ENCODE data around the gene TIMM22. TPM values are rescaled to one million over a fixed set of nuclear protein-coding genes. Genes with fewer than 3 reads are reported as not detected.
"Not testable (repeated sequence)": the region's sequence is repeated elsewhere in the genome, so short reads cannot be mapped to it uniquely, and the experiment has no call there.

Gene TIMM22
- polyA plus RNA-seq, 3 donors = 14.9 TPM

DNA sequence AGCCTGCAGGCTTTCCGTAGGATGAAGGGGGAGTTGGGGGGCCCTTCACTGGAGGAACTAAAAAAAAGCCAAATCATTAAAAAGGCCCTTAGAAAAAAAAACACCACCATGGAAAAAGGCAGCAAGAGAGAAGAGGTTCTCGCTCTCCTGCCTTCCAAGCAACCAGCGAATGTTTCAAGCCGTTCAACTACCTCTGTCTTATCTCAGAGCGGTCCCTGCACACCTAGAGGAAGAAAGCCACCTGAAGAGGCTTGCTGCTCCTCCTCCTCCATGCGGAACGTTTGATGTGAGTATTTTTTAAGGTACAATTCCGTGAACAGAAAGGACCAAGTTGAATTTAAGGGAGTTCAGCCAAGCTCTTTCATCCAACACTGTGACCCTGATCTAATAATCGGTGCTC lies 26.6 kb upstream of the TIMM22 start:
- no peak for DNase-seq (ENCODE audit: low read depth in 3 of 3, low spot score in 2 of 3)

DNA sequence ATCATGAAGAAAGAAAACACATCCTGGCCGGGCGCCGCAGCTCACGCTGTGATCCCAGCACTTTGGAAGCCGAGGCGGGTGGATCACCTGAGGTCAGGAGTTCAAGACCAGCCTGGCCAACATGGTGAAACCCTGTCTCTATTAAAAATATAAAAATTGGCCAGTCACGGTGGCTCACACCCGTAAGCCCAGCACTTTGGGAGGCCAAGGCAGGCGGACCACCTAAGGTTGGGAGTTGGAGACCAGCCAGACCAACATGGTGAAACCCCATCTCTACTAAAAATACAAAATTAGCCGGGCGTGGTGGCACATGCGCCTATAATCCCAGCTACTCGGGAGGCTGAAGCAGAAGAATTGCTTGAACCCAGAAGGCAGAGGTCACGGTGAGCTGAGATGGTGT lies 25.1 kb upstream of the TIMM22 start:
- not testable (repeated sequence) for DNase-seq (ENCODE audit: low read depth in 3 of 3, low spot score in 2 of 3)

DNA sequence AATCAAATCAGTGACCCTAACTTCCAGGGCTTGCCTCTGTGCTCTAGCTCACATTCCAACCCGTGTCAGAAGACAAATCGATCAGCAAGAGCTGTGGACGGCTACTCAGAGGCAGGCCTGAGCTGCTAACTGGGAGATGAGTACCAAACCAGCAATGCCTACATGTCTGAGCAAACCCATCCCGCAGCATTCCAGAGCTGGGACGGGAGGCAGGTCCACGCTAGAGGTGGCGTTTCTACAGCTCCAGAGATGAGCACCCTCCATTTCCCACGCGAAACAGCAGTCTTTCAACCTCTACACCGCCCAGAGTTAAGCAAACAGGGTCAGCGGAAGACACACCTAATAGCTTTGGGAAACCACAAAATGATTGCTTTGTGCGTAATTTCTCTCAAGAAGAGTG lies 23.9 kb upstream of the TIMM22 start:
- no peak for DNase-seq (ENCODE audit: low read depth in 3 of 3, low spot score in 2 of 3)

DNA sequence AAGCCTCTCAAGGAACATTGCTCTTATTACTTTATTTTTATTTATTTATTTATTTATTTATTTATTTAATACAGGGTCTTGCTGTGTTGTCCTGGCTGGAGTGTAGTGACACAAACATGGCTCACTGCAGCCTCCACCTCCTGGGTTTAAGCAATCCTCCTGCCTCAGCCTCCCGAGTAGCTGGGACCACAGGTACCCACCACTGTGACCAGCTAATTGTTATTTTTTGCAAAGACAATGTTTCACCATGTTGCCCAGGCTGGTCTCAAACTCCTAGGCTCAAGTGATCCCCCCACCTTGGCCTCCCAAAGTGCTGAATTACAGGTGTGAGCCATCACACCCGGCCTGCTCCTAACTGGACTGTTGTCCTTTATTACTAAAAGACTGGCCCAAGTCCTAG lies 22.2 kb upstream of the TIMM22 start:
- not testable (repeated sequence) for DNase-seq (ENCODE audit: low read depth in 3 of 3, low spot score in 2 of 3)

DNA sequence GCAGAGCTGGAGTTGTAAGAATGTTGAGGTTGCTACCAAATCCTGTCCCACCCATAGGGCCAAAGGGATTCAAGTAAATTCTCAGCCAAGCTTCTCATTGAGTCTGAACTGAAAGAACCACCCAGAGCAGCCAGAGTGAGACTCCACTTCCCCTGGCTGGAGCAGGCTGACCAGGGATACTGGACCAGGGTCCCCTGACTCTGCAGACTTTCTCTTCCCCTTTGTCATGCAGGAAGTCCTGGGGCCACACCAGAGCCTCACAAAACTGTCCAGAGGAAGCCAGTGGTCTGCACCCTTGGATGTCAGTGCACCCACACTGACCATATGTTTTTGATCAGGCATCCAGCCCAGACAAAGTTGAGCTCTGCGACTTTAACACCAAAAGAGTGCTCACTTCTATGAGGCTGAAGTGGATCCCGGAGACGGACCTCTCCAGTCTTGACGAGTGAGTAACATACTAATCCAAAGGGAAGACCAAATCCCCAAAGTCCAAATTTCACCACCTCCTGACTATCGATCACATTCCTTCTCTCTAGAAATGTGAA lies 21.5 kb upstream of the TIMM22 start:
- no peak for DNase-seq (ENCODE audit: low read depth in 3 of 3, low spot score in 2 of 3)

DNA sequence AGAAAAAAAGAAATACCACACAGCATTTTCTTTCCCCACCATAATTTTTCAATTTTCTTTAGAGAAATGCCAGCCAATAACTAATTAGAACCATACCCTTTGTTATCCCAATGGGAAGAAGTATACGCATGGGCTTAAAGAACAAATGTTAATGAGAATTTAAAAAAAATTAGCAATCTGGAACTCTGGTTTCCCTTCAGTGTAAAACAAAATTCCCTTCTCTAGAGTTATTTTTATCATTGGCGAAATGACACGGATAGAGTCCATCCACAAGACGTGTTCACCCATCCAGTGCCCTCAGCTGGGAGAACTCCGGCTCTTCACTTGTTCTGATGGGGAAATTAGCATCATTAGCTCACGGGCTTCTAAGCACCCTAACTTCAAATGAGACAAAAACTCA lies 20.6 kb upstream of the TIMM22 start:
- no peak for DNase-seq (ENCODE audit: low read depth in 3 of 3, low spot score in 2 of 3)

DNA sequence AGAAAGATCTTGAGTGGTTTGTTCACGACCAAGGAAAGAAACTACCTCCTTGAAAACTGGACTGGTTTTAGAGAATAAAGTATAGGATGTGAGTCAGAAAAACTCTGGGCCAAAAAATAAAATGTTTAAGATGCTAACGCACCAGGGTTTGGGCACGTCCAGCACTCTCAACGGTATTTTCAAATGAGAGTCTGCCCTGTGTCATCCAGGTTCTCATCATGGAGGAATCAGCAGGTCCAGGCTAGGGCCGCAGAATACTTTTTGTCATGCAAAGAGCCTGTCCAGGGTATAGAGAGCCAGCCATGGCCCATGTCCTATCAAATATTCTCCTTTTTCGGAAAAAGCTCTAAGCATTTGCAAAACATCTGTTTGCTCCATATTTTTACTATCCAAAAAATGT lies 19.8 kb upstream of the TIMM22 start:
- DNase-seq (ENCODE audit: low read depth in 3 of 3, low spot score in 2 of 3) = no peak

DNA sequence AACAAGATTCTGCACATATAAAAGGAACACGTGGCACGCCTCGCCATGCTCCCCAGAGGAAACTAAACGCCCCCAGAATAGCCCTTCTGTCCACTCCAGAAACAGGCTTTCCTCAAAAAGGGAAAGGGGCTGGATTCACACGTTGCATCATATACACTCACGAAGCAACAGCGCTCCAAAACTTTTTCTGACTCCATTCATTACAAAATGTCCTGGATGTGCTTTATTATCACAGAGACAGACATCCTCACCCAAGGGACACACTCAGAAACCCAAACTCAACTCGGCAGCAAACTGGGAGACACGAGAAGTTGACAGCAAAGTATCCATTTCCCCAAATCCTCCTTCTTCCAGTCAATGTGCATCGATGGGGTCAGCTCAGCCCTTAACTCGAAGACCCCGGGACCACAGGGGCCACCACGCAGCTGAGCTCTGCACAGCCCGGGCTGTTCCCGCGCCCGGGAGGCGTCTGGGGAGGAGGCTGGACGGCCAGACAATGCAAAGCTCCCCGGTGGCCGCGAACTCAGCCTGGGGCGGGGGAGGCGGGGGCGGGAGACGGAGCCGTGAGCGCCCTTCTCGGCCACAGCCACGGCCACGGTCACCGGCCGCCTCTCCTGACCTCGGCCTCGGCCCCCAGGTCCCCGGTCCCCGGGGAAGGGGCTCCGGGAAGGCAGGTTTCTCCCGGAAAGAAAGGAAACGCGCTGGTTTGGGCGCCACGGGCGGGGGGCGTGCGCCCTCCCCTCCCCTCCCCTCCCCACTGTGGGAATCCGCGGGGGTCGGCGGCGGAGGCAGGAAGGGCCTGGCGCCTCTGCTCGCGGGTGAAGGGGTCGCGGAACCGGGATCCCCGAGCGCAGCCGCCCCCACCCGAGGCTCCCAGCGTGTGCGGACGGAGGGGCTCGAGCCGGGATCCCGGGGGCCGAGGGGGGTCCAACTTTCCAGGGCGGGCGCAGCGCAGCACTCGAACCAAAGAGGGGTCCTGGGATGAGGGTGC lies 18.5 kb upstream of the TIMM22 start:
- DNase-seq (ENCODE audit: low read depth in 3 of 3, low spot score in 2 of 3) = no peak

DNA sequence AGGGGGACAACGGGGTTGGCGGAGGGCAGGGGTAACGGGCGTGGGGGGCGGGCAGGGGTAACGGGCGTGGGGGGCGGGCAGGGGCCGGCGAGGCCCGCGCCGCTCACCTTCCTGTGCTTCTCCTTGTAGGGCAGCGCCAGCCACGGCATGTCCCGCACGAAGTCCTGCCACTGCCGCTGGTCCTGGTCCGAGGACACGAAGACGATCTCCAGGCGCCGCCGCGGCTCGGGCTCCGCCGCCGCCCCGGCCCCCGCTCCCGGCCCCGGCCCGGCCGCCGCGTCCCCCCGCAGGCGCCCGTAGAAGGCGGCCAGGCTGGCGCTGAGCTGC lies 17.8 kb upstream of the TIMM22 start:
- DNase-seq (ENCODE audit: low read depth in 3 of 3, low spot score in 2 of 3) = no peak

DNA sequence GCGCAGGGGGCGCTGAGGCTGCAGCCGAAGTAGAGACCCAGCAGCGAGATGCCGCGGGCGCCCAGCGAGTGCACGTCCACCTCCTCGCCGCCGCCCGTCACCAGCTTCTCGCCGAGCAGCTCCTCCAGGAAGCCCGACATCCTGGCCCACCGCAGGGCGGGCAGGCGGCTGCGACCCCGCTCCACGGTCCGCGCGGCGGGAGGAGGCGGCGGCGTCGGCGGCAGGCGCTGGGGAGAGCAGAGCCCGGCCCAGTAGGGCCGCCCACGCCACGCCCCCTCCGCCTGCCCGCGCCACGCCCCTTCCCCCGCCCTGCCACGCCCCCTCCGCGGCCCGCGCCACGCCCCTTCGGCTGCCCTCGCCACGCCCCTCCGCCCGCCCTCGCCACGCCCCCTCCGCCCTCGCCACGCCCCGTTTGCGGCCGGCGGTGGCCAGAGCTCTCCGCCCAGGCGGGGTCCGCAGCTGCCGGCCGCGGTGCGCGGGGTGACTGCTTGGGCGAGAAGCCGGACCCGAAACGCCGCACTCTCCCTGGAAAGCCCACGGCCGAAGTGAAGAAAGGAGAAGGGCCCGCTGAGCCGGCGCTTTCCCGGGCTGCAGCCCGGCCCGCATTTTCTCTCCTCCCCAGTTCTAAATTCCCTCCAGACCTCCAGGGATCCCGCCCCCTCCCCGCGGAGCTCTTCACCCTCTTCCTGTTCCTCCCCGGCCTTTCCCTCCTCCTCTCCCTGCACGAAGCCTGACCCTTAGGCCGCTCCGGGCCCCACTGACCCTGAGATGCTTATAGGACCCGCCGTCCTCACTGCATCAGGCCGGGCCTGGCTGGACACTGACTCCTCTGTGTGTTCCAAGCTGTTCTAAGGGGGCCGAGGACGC lies 17.2 kb upstream of the TIMM22 start, which contains the start of gene NXN:
TSS of gene NXN (minus strand) at position 238 of the 867 bp plus-strand sequence.
- DNase-seq (ENCODE audit: low read depth in 3 of 3, low spot score in 2 of 3) = no peak

DNA sequence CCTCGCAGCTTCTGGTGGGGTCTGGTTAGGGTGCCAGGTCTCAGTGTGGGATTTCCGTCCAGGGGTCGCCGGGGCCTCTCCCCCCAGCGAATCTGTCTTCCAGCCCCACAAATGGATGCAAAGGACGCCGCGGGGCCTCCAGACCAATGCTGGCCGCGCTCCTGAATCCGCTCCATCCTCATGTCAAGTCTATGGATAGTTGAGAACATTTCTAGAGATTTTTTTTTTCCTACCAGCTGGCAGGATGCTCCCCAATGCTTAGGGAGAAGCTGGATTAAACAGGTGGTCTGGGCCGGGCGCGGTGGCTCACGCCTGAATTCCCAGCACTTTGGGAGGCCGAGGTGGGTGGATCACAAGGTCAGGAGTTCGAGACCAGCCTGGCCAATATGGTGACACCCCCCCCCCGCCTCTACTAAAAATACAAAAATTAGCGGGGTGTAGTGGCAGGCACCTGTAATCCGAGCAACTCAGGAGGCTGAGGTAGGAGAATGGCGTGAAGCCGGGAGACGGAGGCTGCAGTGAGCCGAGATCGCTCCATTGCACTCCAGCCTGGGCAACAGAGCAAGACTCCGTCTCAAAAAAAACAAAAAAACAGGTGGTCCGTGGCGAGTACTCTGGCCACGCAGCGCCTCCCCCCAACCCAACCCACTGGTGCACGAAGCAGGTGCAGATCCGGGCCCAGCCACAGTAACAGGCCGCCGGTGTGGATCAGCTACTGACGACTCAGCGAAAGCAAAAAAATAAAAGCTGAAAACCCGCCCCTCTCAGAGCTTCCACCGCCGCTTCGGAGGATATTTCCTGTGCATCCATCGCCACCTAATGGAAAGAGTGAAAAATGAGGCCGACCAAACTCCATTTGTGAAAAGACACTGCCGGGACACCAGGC lies 16.3 kb upstream of the TIMM22 start:
- DNase-seq (ENCODE audit: low read depth in 3 of 3, low spot score in 2 of 3) = peak in 2 of 3 donors; percentile 79 to 82

DNA sequence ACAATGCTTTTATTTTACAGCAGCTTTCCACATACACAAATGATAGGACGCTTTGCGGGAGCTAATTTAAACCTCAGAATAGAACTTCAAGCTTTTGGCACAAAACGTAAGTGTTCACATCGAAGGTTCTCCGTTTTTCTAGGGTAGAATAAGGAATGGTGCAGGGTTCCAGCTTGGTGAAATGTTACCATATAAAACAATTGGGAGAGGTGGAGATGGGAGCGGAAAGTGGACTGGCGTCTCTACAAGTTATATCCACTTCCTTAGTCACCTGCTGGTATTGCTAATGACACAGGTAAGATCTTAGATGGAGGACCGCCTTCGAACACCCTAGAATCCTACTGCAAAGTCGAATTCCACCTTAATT lies 15.7 kb upstream of the TIMM22 start:
- no peak for DNase-seq (ENCODE audit: low read depth in 3 of 3, low spot score in 2 of 3)

DNA sequence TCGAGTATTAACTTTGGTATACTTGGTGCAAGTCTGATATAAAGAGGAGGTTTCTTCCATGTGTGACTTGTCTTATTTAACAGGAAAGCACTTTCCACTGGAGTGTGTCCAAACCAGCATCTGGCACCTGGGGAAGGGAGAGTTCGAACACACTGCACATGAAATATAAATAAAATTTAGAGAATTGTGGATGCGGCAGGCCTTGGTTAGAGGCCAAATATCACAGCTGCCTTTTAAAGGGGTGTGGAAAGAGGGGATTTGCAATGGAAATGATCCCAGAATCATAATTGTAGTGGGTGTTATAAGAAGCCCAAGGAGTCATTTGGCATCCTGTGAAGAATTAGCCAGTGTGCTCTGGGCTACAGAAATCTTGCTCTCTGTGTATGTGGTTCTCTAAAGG lies 13.0 kb upstream of the TIMM22 start:
- no peak for DNase-seq (ENCODE audit: low read depth in 3 of 3, low spot score in 2 of 3)

DNA sequence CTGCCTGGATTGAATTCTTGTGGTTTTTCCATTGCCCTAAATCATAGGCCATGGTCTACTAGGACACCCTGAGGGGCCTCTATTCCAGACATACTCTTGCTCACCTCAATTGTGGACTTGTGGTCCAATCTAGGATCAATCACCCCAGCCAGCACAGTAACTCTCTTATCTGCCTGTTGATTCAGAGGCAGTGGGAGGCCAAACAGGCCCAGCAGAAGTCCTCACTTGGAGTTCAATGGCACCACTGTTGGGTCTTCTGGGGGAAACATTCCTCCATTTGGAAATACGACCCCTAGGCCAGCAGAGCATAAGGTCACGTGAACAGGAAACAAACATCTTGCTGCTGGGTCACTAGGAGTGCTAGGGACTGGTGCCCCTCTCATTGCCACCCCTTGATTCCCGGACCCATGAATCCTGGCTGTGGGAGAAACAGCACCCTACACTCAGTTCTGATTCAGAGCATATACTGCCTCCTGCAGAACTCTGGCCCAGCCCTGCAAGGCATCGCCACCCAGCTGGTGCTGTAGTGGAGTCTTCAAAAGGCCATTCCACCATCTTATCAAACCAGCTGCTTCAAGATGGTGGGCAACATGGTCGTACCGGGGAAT lies 10.5 kb upstream of the TIMM22 start:
- no peak for DNase-seq (ENCODE audit: low read depth in 3 of 3, low spot score in 2 of 3)

DNA sequence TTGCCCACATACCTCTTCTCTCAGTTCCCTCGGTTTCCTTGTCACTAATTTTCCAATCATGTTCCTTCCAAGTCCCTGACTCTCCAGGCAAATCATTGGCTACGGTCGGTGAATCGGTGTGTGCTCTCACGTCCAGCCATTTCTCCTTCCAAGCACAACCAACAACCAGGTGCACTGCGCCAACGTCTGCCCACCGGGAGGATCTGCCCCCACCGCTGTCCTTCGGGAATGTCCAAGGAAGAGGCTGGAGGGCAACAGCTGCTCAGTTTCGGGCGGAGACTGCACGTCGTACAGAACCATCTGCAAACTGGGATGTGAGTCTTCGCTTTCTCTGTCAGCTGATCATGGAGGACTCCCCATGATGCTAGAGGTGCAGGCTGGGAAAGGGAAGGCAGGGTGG lies 9.0 kb upstream of the TIMM22 start:
- no peak for DNase-seq (ENCODE audit: low read depth in 3 of 3, low spot score in 2 of 3)

DNA sequence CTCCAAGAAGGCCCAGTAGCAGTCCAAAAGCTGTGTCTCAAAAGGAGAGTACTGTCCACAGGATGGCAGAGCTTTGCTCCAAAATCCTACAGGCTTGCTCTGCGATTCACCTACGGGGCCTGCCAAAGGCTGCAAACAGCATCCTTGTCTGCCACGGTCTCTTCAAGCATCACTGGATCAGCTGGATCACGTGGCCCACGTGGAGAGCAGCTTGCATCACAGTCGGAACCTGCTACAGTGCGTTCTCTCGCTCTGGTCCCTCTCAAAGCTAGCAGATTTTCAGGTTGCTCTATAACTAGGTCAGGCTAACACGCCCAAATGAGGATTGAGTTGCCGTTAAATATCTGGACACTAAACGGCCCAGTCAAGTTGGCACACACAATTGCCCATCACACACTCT lies 8.4 kb upstream of the TIMM22 start:
- DNase-seq (ENCODE audit: low read depth in 3 of 3, low spot score in 2 of 3) = no peak

DNA sequence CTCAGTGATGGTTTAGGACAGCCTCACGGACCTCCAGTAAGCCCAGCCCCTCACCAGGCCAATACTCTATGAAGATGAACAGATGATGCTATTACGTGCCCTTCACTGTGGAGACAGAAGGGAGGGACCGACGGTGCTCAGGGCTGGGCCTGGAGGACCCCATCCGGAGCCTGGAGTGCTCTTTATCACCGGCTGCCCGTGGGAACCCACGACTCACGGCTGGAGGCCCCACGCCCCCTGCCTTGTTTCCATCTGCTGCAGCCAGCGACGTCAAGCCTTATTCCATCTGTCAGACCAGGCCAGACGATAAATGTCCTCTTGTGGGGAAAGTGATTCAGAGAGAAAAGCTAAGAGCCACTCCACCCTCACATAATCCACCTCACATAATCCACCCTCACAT lies 4.0 kb upstream of the TIMM22 start:
- no peak for DNase-seq (ENCODE audit: low read depth in 3 of 3, low spot score in 2 of 3)

DNA sequence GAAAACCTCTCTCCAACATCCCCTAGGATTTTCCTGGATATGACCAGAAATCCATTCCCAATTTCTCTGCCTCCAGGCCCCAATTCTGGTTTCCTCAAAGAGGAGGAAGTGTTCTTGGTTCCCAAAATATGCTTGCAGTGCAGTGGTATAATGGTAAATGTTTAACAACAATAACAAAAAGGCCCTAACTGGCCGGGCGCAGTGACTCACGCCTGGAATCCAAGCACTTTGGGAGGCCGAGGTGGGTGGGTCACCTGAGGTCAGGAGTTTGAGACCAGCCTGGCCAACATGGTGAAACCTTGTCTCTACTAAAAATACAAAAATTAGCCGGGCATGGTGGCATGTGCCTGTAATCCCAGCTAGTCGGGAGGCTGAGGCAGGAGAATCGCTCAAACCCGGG lies 1.6 kb upstream of the TIMM22 start:
- not testable (repeated sequence) for DNase-seq (ENCODE audit: low read depth in 3 of 3, low spot score in 2 of 3)

DNA sequence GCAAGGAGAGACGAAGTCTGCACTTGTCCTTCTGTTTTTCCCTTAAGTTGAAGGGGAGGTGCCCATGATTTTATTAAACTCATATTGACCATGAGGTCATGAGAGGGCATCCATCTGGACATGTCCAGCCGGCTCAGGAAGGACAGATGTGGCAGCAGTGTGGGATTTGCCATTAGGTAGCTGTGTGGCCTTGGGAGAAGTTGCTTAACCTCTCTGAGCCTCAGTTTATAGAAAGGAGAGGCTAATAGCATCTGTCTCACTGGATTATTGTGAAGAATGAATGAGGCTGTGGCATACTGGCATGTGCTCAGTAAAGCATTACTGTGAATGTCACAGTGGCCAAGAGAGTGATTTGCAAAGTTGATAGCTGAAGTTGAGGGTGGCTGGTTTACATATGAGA lies 1.2 kb downstream of the TIMM22 start:
- no peak for DNase-seq (ENCODE audit: low read depth in 3 of 3, low spot score in 2 of 3)

Data from right renal cortex interstitium (tissue), 3 donors.